GM12891 (cell line): ENCODE measurements around the gene F2R.
"Not testable (repeated sequence)": the region's sequence is repeated elsewhere in the genome, so short reads cannot be mapped to it uniquely, and the experiment has no call there.

Experiments used
- DNase-seq: peaks from one replicate; pipeline ENCODE4 v3.0.0; 2011; ENCODE audit warnings: low spot score; ENCODE audit not compliant: insufficient read length
- FAIRE-seq: peaks from 2 replicates; lab custom pipeline; 2011; peaks lifted over from hg19 to GRCh38; lab: Jason Lieb, UNC
- PAX5 ChIP-seq: IDR thresholded peaks from 2 replicates; pipeline ENCODE4 v1.6.1; 2011; ENCODE audit warnings: low read length, moderate library complexity, mild to moderate bottlenecking; ENCODE audit not compliant: insufficient read depth, severe bottlenecking
- POLR2A ChIP-seq: IDR thresholded peaks from 2 replicates; pipeline ENCODE4 v1.6.1; 2011; ENCODE audit warnings: low read depth, low read length, control low read depth
- POLR2AphosphoS5 ChIP-seq: IDR thresholded peaks from 2 replicates; pipeline ENCODE4 v1.6.1; 2011; ENCODE audit warnings: low read depth, low read length, control low read depth
- POU2F2 ChIP-seq: IDR thresholded peaks from 2 replicates; pipeline ENCODE4 v1.6.1; 2011; ENCODE audit warnings: low read depth, mild to moderate bottlenecking, control low read depth, low read length, moderate library complexity
- SPI1 ChIP-seq: IDR thresholded peaks from 2 replicates; pipeline ENCODE4 v1.6.1; 2011; ENCODE audit warnings: low read depth, low read length, control low read depth
- TAF1 ChIP-seq: IDR thresholded peaks from 2 replicates; pipeline ENCODE4 v1.6.1; 2011; ENCODE audit warnings: low read depth, low read length, control low read depth

F2R gene

GRCh38 chr5:76679231-76679630, 36.7 kb upstream of the F2R start:
- DNase-seq (no peak), FAIRE-seq (no peak)
- TF ChIP-seq POLR2A (no peak), POU2F2 (no peak), PAX5 (no peak), POLR2AphosphoS5 (no peak), TAF1 (no peak), SPI1 (no peak)

GRCh38 chr5:76680826-76681225, 35.1 kb upstream of the F2R start:
- FAIRE-seq, DNase-seq: not testable (repeated sequence)

- DNase-seq: no peak
- TF ChIP-seq TAF1 (no peak), POLR2AphosphoS5 (no peak), SPI1 (no peak), POLR2A (no peak), PAX5 (no peak), POU2F2 (no peak)
- FAIRE-seq: no peak
Observed at GRCh38 chr5:76681287-76681686, 34.6 kb upstream of the F2R start.

- TF ChIP-seq SPI1: no peak
- no peak for TF ChIP-seq POLR2A
- TF ChIP-seq POLR2AphosphoS5: no peak
- TF ChIP-seq PAX5: no peak
- TF ChIP-seq TAF1: no peak
- TF ChIP-seq POU2F2: no peak
- FAIRE-seq: no peak
- no peak for DNase-seq
Observed at GRCh38 chr5:76682387-76682786, 33.5 kb upstream of the F2R start.

GRCh38 chr5:76683816-76684731, 31.9 kb upstream of the F2R start:
- TF ChIP-seq POLR2A (no peak), SPI1 (no peak), PAX5 (no peak), POLR2AphosphoS5 (no peak), POU2F2 (no peak), TAF1 (no peak)
- FAIRE-seq: no peak
- DNase-seq: no peak

GRCh38 chr5:76684756-76685519, 31.0 kb upstream of the F2R start:
- TF ChIP-seq POU2F2: no peak
- no peak for DNase-seq
- no peak for FAIRE-seq

- no peak for FAIRE-seq
- no peak for DNase-seq
- TF ChIP-seq POLR2AphosphoS5: no peak
- no peak for TF ChIP-seq PAX5
- TF ChIP-seq POLR2A: no peak
- no peak for TF ChIP-seq TAF1
- TF ChIP-seq SPI1: no peak
- TF ChIP-seq POU2F2: no peak
Observed at GRCh38 chr5:76685704-76686103, 30.2 kb upstream of the F2R start.

- no peak for DNase-seq
- TF ChIP-seq POU2F2: no peak
- no peak for TF ChIP-seq SPI1
- TF ChIP-seq PAX5: no peak
- TF ChIP-seq POLR2A: no peak
- TF ChIP-seq TAF1: no peak
- TF ChIP-seq POLR2AphosphoS5: no peak
- FAIRE-seq: no peak
Observed at GRCh38 chr5:76688212-76688611, 27.7 kb upstream of the F2R start.

GRCh38 chr5:76688836-76689235, 27.1 kb upstream of the F2R start:
- DNase-seq: no peak
- no peak for TF ChIP-seq PAX5
- no peak for FAIRE-seq

- no peak for TF ChIP-seq POLR2A
- no peak for TF ChIP-seq POLR2AphosphoS5
- TF ChIP-seq POU2F2: no peak
- no peak for TF ChIP-seq SPI1
- TF ChIP-seq PAX5: no peak
- no peak for TF ChIP-seq TAF1
- DNase-seq: no peak
- FAIRE-seq: no peak
Observed at GRCh38 chr5:76689321-76690036, 26.4 kb upstream of the F2R start.
